ENCODE measurements around the gene PLXNA4. TPM values are rescaled to one million over a fixed set of nuclear protein-coding genes. Genes with fewer than 3 reads are reported as not detected.
A peak's percentile ranks its signal among the peaks of the same experiment; 100 is the strongest.

PLXNA4 gene
- total RNA-seq, 4 donors from 2014 or later: 0.31 to 0.66 (median 0.43) TPM

DNA sequence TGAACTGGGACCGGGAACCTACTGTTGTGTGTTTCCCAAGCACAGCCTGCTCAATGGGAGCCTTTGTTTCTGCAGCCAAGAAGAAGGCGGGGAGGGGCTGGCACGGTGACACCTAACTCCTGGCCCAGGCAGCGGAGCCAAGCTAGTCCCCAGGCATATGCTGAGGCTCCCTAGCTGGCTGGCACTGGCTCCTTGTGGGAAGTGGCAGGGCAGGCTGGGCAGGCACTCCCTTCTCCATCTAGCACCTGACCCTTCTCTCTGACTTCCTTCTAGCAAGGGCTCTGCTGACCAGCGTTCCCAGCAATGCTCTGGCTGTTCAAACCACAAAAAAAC lies 325.0 kb downstream of the PLXNA4 start:
- intact Hi-C loops (cut with DNase I; ENCODE audit: low total_unique reads) (loop anchor here (2.0 to 5.0 kb wide), 2 partner anchors 24 to 184 kb away; no protein-coding TSS in a partner anchor), in situ Hi-C loops (cut with MboI; ENCODE audit: low sequenced_read_pairs in 4 of 4) (loop anchor here in 1 of 4 donors (25.0 kb wide), 1 partner anchor 314 kb away; no protein-coding TSS in a partner anchor)
- Histone ChIP-seq H3K27ac (peak overlapping the region in 2 of 4 donors; percentile 24 to 52), H3K27me3 (no peaks in the 10 kb centered on the region), H3K9me3 (no peaks in the 10 kb centered on the region), H3K36me3 (no peaks in the 10 kb centered on the region), H3K4me3 (no peak overlapping the region), H3K4me1 (peaks cover 8 to 15% of the 10 kb centered on the region in 2 donors)
- TF ChIP-seq POLR2A (IDR thresholded peaks at IDR 0.05): no peak
- TF ChIP-seq, protein P1, sequence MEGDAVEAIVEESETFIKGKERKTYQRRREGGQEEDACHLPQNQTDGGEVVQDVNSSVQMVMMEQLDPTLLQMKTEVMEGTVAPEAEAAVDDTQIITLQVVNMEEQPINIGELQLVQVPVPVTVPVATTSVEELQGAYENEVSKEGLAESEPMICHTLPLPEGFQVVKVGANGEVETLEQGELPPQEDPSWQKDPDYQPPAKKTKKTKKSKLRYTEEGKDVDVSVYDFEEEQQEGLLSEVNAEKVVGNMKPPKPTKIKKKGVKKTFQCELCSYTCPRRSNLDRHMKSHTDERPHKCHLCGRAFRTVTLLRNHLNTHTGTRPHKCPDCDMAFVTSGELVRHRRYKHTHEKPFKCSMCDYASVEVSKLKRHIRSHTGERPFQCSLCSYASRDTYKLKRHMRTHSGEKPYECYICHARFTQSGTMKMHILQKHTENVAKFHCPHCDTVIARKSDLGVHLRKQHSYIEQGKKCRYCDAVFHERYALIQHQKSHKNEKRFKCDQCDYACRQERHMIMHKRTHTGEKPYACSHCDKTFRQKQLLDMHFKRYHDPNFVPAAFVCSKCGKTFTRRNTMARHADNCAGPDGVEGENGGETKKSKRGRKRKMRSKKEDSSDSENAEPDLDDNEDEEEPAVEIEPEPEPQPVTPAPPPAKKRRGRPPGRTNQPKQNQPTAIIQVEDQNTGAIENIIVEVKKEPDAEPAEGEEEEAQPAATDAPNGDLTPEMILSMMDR (IDR thresholded peaks at IDR 0.05 in 4 of 5, conservative IDR thresholded peaks at IDR 0.05 in 1 of 5): no peak
- DNase-seq: peak; percentile 62 to 89
- peak; percentile 59 to 84 for ATAC-seq

DNA sequence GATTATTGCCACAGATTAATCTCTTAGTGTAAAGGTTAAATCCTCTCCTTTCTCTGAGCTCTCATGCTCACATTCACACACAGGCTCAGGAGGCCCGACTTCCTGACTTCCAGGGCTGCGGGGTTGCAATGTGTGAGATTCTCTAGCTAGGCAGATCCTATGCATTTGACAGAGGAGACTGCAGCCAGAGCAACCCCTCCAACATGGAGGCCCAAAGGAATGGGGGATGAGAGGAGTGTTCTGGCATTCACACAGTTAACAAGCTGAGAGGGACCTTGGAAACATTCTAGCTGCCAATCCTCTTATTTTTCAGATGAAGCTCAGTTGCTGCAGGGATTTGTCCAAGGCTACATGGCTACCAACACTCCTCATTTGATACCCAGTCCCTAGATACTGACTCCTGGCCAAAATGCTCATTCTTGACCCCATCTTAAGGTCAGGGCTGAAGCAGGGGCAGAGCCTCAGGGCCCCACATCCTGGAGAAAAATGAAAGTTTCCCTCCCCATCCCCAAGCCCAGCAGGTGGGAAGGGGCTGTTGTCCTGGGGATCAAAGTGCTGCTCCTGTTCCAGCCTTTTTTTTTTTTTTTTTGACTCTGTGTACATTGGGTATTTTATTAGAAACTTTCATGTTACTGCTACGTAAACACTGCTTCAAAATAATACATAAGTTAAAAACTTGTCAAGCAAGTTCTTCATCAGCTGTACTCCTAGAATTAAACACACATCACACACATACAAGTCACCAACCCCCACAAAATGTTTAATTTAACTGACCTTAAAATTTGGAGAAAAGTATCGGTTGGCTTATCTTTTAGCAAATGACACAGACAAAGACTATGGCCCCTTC lies 325.6 kb downstream of the PLXNA4 start:
- Histone ChIP-seq H3K27me3 (no peaks in the 10 kb centered on the region), H3K4me3 (no peak overlapping the region), H3K4me1 (peaks cover 8 to 15% of the 10 kb centered on the region in 2 donors), H3K27ac (peak overlapping the region in 2 of 4 donors; percentile 24 to 52), H3K36me3 (no peaks in the 10 kb centered on the region), H3K9me3 (no peaks in the 10 kb centered on the region)
- TF ChIP-seq, protein P1 (IDR thresholded peaks at IDR 0.05 in 4 of 5, conservative IDR thresholded peaks at IDR 0.05 in 1 of 5): no peak
- TF ChIP-seq POLR2A (IDR thresholded peaks at IDR 0.05): no peak
- in situ Hi-C loops (cut with MboI; ENCODE audit: low sequenced_read_pairs in 4 of 4): loop anchor here in 1 of 4 donors (25.0 kb wide), 1 partner anchor 313 kb away; no protein-coding TSS in a partner anchor
- DNase-seq: no peak
- intact Hi-C loops (cut with DNase I; ENCODE audit: low total_unique reads): loop anchor here (2.0 to 5.0 kb wide), 2 partner anchors 24 to 183 kb away; no protein-coding TSS in a partner anchor
- no peak for ATAC-seq

DNA sequence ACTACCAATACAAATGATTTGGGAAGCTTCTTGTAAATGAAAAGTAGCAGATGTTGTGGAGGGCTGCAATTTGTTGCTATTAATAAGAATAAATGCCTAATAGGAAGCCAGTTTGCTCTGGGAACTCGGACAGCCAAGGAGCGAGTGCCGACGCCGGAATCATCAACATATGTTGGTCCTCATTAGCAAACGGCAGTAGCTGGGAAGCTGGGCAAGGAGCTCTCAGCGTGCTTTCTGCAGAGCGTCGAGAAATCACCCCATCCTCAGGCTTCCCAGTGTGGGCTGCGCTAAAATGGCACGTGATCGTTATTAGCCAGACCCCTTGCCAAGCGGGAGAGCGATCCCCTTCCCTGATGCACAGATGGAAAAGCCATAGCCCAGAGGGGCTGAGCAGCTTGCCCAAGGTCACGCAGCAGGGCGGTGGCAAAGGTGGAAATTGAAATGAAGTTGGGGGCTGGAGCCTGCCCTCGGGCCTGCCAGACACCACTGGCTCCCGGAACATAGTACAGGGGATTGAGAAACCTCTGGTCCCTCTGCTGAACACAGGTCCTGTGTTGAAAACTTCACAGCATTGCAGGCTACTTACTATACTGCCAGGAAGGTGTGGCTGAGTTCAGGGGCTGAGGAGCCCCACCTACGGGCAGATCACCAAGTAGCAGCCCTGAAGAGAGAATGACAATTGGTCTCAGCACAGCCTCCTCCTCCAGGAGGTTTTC lies 326.9 kb downstream of the PLXNA4 start:
- peak in 1 of 2 donors; percentile 44 for DNase-seq
- Histone ChIP-seq H3K36me3 (no peaks in the 10 kb centered on the region), H3K27ac (peak overlapping the region in 1 of 4 donors; percentile 10), H3K9me3 (no peaks in the 10 kb centered on the region), H3K4me3 (no peak overlapping the region), H3K27me3 (no peaks in the 10 kb centered on the region), H3K4me1 (peaks cover 8 to 15% of the 10 kb centered on the region in 2 donors)
- intact Hi-C loops (cut with DNase I; ENCODE audit: low total_unique reads): no loop called here
- ATAC-seq: peak in 1 of 2 donors; percentile 51
- in situ Hi-C loops (cut with MboI; ENCODE audit: low sequenced_read_pairs in 4 of 4): no loop called here
- TF ChIP-seq, protein P1 (IDR thresholded peaks at IDR 0.05 in 4 of 5, conservative IDR thresholded peaks at IDR 0.05 in 1 of 5): peak in 1 of 5 experiments; percentile 9
- no peak for TF ChIP-seq POLR2A (IDR thresholded peaks at IDR 0.05)

DNA sequence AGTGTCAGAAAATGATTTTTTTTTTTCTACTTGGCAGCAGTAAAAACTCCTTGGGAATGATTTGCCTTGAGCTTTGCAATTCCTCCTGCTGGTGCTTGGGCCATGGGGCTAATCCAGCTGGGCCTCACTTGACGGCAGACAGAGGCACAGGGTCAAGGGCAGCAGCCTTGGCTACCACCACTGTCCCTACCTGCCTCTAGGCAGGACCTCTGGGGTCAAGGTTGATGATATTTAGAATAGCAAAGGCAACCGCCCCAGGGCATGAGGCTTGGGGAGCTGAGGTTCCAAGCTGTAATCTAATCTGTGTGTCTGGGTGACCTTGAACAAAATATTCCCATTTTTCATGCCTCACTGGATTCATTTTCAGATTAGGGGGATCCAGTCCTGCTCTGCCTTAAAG lies 327.4 kb downstream of the PLXNA4 start:
- TF ChIP-seq POLR2A (IDR thresholded peaks at IDR 0.05): no peak
- TF ChIP-seq, protein P1 (IDR thresholded peaks at IDR 0.05 in 4 of 5, conservative IDR thresholded peaks at IDR 0.05 in 1 of 5): no peak
- intact Hi-C loops (cut with DNase I; ENCODE audit: low total_unique reads) (no loop called here), in situ Hi-C loops (cut with MboI; ENCODE audit: low sequenced_read_pairs in 4 of 4) (no loop called here)
- Histone ChIP-seq H3K27me3 (no peaks in the 10 kb centered on the region), H3K36me3 (no peaks in the 10 kb centered on the region), H3K27ac (no peak overlapping the region), H3K9me3 (no peaks in the 10 kb centered on the region), H3K4me1 (peaks cover 8 to 15% of the 10 kb centered on the region in 2 donors), H3K4me3 (no peak overlapping the region)
- DNase-seq: no peak
- no peak for ATAC-seq
